Glutamatergic neuron (in vitro differentiated cells): ENCODE data around the gene IFT20. TPM values are rescaled to one million over a fixed set of nuclear protein-coding genes. Genes with fewer than 3 reads are reported as not detected.
"Not testable (repeated sequence)": the region's sequence is repeated elsewhere in the genome, so short reads cannot be mapped to it uniquely, and the experiment has no call there.

ENCODE experiments used
- DNase-seq: peaks from one replicate; pipeline ENCODE4 v3.0.0; 2022
- H3K27ac Mint-ChIP-seq: one replicate; pipeline ENCODE4 v1.8.0; 2020; ENCODE audit warnings: mild to moderate bottlenecking, mixed read lengths, inconsistent platforms; ENCODE audit not compliant: unreplicated experiment
- H3K27me3 Mint-ChIP-seq: one replicate; pipeline ENCODE4 v1.8.0; 2020; ENCODE audit warnings: mild to moderate bottlenecking, moderate library complexity, mixed read lengths, inconsistent platforms; ENCODE audit not compliant: unreplicated experiment
- H3K36me3 Mint-ChIP-seq: one replicate; pipeline ENCODE4 v1.8.0; 2020; ENCODE audit warnings: mild to moderate bottlenecking, mixed read lengths, inconsistent platforms; ENCODE audit not compliant: unreplicated experiment
- H3K4me1 Mint-ChIP-seq: one replicate; pipeline ENCODE4 v1.8.0; 2020; ENCODE audit warnings: mild to moderate bottlenecking, low read depth, mixed read lengths, inconsistent platforms; ENCODE audit not compliant: unreplicated experiment
- H3K4me3 Mint-ChIP-seq: one replicate; pipeline ENCODE4 v1.8.0; 2020; ENCODE audit warnings: mild to moderate bottlenecking, mixed read lengths, inconsistent platforms; ENCODE audit not compliant: unreplicated experiment
- H3K9me3 Mint-ChIP-seq: one replicate; pipeline ENCODE4 v1.8.0; 2020; ENCODE audit warnings: mild to moderate bottlenecking, moderate library complexity, mixed read lengths, inconsistent platforms; ENCODE audit not compliant: unreplicated experiment
- total RNA-seq: library from RNA; stranded (reverse); fragmentation: NEBNext Ultra II Directional; extraction: Animal tissue kit (Norgen Biotek cat#: 25700); gene quantifications from one replicate; pipeline ENCODE4 v1.2.1, GENCODE V29; 2021; ENCODE audit not compliant: unreplicated experiment
- TF ChIP-seq, protein P1 (sequence below): fragments of 200-600 bp; sonication (generic); IDR thresholded peaks from one replicate; pipeline ENCODE4 v1.5.0; 2021; ENCODE audit not compliant: partially characterized antibody, unreplicated experiment

Gene IFT20
- total RNA-seq, 1 donor from 2014 or later: 43.9 TPM

- TF ChIP-seq, protein P1, sequence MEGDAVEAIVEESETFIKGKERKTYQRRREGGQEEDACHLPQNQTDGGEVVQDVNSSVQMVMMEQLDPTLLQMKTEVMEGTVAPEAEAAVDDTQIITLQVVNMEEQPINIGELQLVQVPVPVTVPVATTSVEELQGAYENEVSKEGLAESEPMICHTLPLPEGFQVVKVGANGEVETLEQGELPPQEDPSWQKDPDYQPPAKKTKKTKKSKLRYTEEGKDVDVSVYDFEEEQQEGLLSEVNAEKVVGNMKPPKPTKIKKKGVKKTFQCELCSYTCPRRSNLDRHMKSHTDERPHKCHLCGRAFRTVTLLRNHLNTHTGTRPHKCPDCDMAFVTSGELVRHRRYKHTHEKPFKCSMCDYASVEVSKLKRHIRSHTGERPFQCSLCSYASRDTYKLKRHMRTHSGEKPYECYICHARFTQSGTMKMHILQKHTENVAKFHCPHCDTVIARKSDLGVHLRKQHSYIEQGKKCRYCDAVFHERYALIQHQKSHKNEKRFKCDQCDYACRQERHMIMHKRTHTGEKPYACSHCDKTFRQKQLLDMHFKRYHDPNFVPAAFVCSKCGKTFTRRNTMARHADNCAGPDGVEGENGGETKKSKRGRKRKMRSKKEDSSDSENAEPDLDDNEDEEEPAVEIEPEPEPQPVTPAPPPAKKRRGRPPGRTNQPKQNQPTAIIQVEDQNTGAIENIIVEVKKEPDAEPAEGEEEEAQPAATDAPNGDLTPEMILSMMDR: no peak
- peaks cover 9% of the 10 kb centered on the region for H3K27me3 Mint-ChIP-seq
- H3K27ac Mint-ChIP-seq: no peak overlapping the region
- H3K36me3 Mint-ChIP-seq: no peaks in the 10 kb centered on the region
- H3K4me3 Mint-ChIP-seq: no peak overlapping the region
- peaks cover 8% of the 10 kb centered on the region for H3K4me1 Mint-ChIP-seq
- DNase-seq: no peak
- H3K9me3 Mint-ChIP-seq: peaks cover 7% of the 10 kb centered on the region
Observed at GRCh38 chr17:28313841-28314240, 21.4 kb downstream of the IFT20 start.

DNA sequence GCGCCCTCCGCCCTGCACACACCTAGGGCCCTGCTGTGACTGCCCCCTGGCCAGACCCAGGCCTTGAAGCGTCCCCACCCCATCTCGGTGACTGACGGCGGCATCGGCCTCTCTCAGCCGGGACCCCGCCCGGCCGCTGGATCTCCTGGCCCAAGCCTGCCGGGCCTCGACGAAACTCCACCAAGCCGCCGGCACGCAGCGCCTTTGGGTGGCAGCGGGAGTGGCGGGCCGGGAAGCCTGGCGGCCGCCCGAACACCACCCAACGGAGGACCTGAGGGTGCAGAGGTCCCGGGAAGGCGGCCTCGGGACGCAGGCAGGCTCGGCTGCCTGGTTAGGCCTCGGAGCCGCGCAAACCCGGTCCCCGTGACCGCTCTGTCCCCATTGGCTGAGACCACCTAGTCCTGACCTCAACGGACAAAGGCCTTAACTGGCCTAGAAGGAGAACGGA, 28.3 kb downstream of the IFT20 start:
- no peak overlapping the region for H3K27ac Mint-ChIP-seq
- H3K4me3 Mint-ChIP-seq: no peak overlapping the region
- TF ChIP-seq, protein P1: no peak
- no peaks in the 10 kb centered on the region for H3K27me3 Mint-ChIP-seq
- no peaks in the 10 kb centered on the region for H3K36me3 Mint-ChIP-seq
- H3K9me3 Mint-ChIP-seq: no peaks in the 10 kb centered on the region
- H3K4me1 Mint-ChIP-seq: no peaks in the 10 kb centered on the region
- no peak for DNase-seq

GRCh38 chr17:28298449-28298848, 36.8 kb downstream of the IFT20 start:
- no peak overlapping the region for H3K27ac Mint-ChIP-seq
- no peak overlapping the region for H3K4me3 Mint-ChIP-seq
- H3K36me3 Mint-ChIP-seq: no peaks in the 10 kb centered on the region
- no peaks in the 10 kb centered on the region for H3K4me1 Mint-ChIP-seq
- DNase-seq: no peak
- TF ChIP-seq, protein P1: no peak
- no peaks in the 10 kb centered on the region for H3K27me3 Mint-ChIP-seq
- peaks cover 1% of the 10 kb centered on the region for H3K9me3 Mint-ChIP-seq

GRCh38 chr17:28295677-28296578, 39.3 kb downstream of the IFT20 start:
- Mint-ChIP-seq H3K4me3 (no peak overlapping the region), H3K4me1 (no peaks in the 10 kb centered on the region), H3K36me3 (no peaks in the 10 kb centered on the region), H3K27ac (no peak overlapping the region), H3K9me3 (peaks cover 1% of the 10 kb centered on the region), H3K27me3 (no peaks in the 10 kb centered on the region)
- DNase-seq: no peak
- TF ChIP-seq, protein P1: no peak

DNA sequence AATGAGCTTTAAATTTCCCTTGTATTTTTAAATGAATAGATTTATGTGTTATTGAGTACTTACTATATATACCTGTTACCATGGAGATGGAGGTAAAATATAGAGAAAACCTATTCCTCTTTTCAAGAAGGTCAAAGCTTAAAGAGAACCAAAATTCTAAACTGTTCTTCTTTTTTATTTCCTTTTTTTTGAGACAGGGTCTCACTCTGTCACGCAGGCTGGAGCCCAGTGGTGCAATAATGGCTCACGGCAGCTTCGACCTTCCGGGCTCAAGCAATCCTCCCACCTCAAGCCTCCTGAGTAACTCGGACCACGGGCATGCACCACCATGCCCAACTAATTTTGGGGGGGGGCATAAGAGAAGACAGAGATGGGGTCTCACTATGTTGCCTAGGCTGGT, 41.3 kb downstream of the IFT20 start:
- peaks cover 1% of the 10 kb centered on the region for H3K9me3 Mint-ChIP-seq
- H3K4me3 Mint-ChIP-seq: no peak overlapping the region
- no peak for DNase-seq
- H3K36me3 Mint-ChIP-seq: no peaks in the 10 kb centered on the region
- TF ChIP-seq, protein P1: no peak
- no peaks in the 10 kb centered on the region for H3K27me3 Mint-ChIP-seq
- no peaks in the 10 kb centered on the region for H3K4me1 Mint-ChIP-seq
- H3K27ac Mint-ChIP-seq: no peak overlapping the region

DNA sequence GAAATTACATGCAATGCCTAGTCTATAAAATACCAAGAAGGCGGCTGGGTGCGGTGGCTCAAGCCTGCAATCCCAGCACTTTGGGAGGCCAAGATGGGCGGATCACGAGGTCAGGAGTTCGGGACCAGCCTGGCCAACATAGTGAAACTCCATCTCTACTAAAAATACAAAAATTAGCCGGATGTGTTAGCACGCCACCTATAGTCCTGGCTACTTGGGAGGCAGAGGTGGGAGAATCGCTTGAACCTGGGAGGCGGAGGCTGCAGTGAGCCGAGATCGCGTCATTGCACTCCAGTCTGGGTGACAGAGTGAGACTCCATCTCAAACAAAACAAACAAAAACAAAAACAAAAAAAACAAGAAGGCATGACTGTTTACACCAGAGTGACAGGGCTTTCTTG, 42.4 kb downstream of the IFT20 start:
- H3K9me3 Mint-ChIP-seq, H3K4me3 Mint-ChIP-seq, H3K27ac Mint-ChIP-seq, DNase-seq, H3K27me3 Mint-ChIP-seq, H3K36me3 Mint-ChIP-seq, H3K4me1 Mint-ChIP-seq: not testable (repeated sequence)
